ENCODE measurements around the gene CCL23. TPM values are rescaled to one million over a fixed set of nuclear protein-coding genes. Genes with fewer than 3 reads are reported as not detected.

Gene CCL23
- total RNA-seq (1 to 10 TPM; 1.9 to 8.7 TPM), polyA plus RNA-seq (10 to 100 TPM in 1 of 2 donors, 1 to 10 TPM in 1; 3.9 to 24.4 TPM)

- no peak within 1 kb of the TSS for H3K4me3 ChIP-seq (ENCODE audit: low read depth in 1 of 3, low read length in 3 of 3)
- H3K36me3 ChIP-seq (ENCODE audit: control insufficient read depth in 4 of 4, insufficient read depth in 3 of 4, low read depth in 1 of 4, low read length in 3 of 4) = peaks cover 0 to 3% (median under 1%) of the 10 kb centered on the region in 4 donors
- no peaks in the 10 kb centered on the region for H3K9me3 ChIP-seq (ENCODE audit: control insufficient read depth in 4 of 4, low read length in 3 of 4)
- 61% methylated on average over 6 of the region's 6 CpGs for WGBS
- DNase-seq (ENCODE audit: low spot score) = no peak
- peaks cover 0 to 2% (median 0%) of the 10 kb centered on the region in 4 donors for H3K4me1 ChIP-seq (ENCODE audit: control insufficient read depth in 4 of 4, insufficient read depth in 4 of 4, low read length in 3 of 4)
- no peaks in the 10 kb centered on the region for H3K27me3 ChIP-seq (ENCODE audit: control insufficient read depth in 4 of 4, insufficient read depth in 4 of 4, low read length in 3 of 4)
- H3K9ac ChIP-seq (ENCODE audit: low read depth in 1 of 2, low read length in 2 of 2) = no peak within 1 kb of the TSS
- TF ChIP-seq RAD21 (IDR thresholded peaks at IDR 0.05) = peak in 1 of 2 donors; percentile 21
- no peak for TF ChIP-seq EGR1 (IDR thresholded peaks at IDR 0.05; ENCODE audit: low read depth in 2 of 2)
- peak; percentile 90 for TF ChIP-seq NR2F2 (IDR thresholded peaks at IDR 0.05)
- TF ChIP-seq MAX (IDR thresholded peaks at IDR 0.05) = peak; percentile 44
- H3K27ac ChIP-seq (ENCODE audit: low read depth in 1 of 2, low read length in 2 of 2) = no peak within 1 kb of the TSS
These were observed at the start of gene CCL23 for GRCh38 chr17:36017799-36018198. Gene CCL23, minus strand, starts transcription at chr17:36017972. Its CDS starts 75 bp downstream, at chr17:36017897.

- H3K27ac ChIP-seq (ENCODE audit: low read depth in 1 of 2, low read length in 2 of 2) = no peak overlapping the region
- H3K27me3 ChIP-seq (ENCODE audit: control insufficient read depth in 4 of 4, insufficient read depth in 4 of 4, low read length in 3 of 4) = no peaks in the 10 kb centered on the region
- H3K4me3 ChIP-seq (ENCODE audit: low read depth in 1 of 3, low read length in 3 of 3) = no peak overlapping the region
- H3K4me1 ChIP-seq (ENCODE audit: control insufficient read depth in 4 of 4, insufficient read depth in 4 of 4, low read length in 3 of 4) = no peaks in the 10 kb centered on the region
- no peaks in the 10 kb centered on the region for H3K36me3 ChIP-seq (ENCODE audit: control insufficient read depth in 4 of 4, insufficient read depth in 3 of 4, low read depth in 1 of 4, low read length in 3 of 4)
- no peak for TF ChIP-seq JUND (IDR thresholded peaks at IDR 0.05)
- no peak for TF ChIP-seq EGR1 (IDR thresholded peaks at IDR 0.05; ENCODE audit: low read depth in 2 of 2)
- no peak for TF ChIP-seq GABPA (IDR thresholded peaks at IDR 0.05 in 1 of 2, conservative IDR thresholded peaks at IDR 0.05 in 1 of 2)
- no peak for TF ChIP-seq HNF4A (conservative IDR thresholded peaks at IDR 0.05)
- TF ChIP-seq RXRA (IDR thresholded peaks at IDR 0.05) = no peak
- no peak for TF ChIP-seq ATF3 (IDR thresholded peaks at IDR 0.05)
- no peak for DNase-seq (ENCODE audit: low spot score)
- H3K9ac ChIP-seq (ENCODE audit: low read depth in 1 of 2, low read length in 2 of 2) = no peak overlapping the region
- WGBS = 88% methylated on average over 6 of the region's 6 CpGs
- H3K9me3 ChIP-seq (ENCODE audit: control insufficient read depth in 4 of 4, low read length in 3 of 4) = no peaks in the 10 kb centered on the region
These were observed 48.7 kb upstream of the CCL23 start for GRCh38 chr17:36066365-36066985.

- H3K4me3 ChIP-seq (ENCODE audit: low read depth in 1 of 3, low read length in 3 of 3) = no peak within 1 kb of the TSS
- DNase-seq (ENCODE audit: low spot score) = no peak
- TF ChIP-seq RXRA (IDR thresholded peaks at IDR 0.05) (no peak), EGR1 (IDR thresholded peaks at IDR 0.05; ENCODE audit: low read depth in 2 of 2) (no peak), RAD21 (IDR thresholded peaks at IDR 0.05) (no peak)
- H3K9me3 ChIP-seq (ENCODE audit: control insufficient read depth in 4 of 4, low read length in 3 of 4) = no peaks in the 10 kb centered on the region
- no peak within 1 kb of the TSS for H3K9ac ChIP-seq (ENCODE audit: low read depth in 1 of 2, low read length in 2 of 2)
- WGBS = 88% methylated on average over 5 of the region's 5 CpGs
- H3K36me3 ChIP-seq (ENCODE audit: control insufficient read depth in 4 of 4, insufficient read depth in 3 of 4, low read depth in 1 of 4, low read length in 3 of 4) = no peaks in the 10 kb centered on the region
- no peaks in the 10 kb centered on the region for H3K27me3 ChIP-seq (ENCODE audit: control insufficient read depth in 4 of 4, insufficient read depth in 4 of 4, low read length in 3 of 4)
- H3K4me1 ChIP-seq (ENCODE audit: control insufficient read depth in 4 of 4, insufficient read depth in 4 of 4, low read length in 3 of 4) = no peaks in the 10 kb centered on the region
- H3K27ac ChIP-seq (ENCODE audit: low read depth in 1 of 2, low read length in 2 of 2) = no peak within 1 kb of the TSS
These were observed 46.2 kb upstream of the CCL23 start, which contains the start of gene CCL18 for GRCh38 chr17:36063786-36064541. Gene CCL18, plus strand, starts transcription at chr17:36064272. Its CDS starts 71 bp downstream, at chr17:36064343.

GRCh38 chr17:36060816-36061215, 43.0 kb upstream of the CCL23 start:
- H3K4me1 ChIP-seq (ENCODE audit: control insufficient read depth in 4 of 4, insufficient read depth in 4 of 4, low read length in 3 of 4) = no peaks in the 10 kb centered on the region
- no peak for DNase-seq (ENCODE audit: low spot score)
- H3K9me3 ChIP-seq (ENCODE audit: control insufficient read depth in 4 of 4, low read length in 3 of 4) = no peaks in the 10 kb centered on the region
- TF ChIP-seq RXRA (IDR thresholded peaks at IDR 0.05) (no peak), FOXA1 (IDR thresholded peaks at IDR 0.05) (no peak), JUND (IDR thresholded peaks at IDR 0.05) (no peak)
- no peaks in the 10 kb centered on the region for H3K27me3 ChIP-seq (ENCODE audit: control insufficient read depth in 4 of 4, insufficient read depth in 4 of 4, low read length in 3 of 4)
- H3K36me3 ChIP-seq (ENCODE audit: control insufficient read depth in 4 of 4, insufficient read depth in 3 of 4, low read depth in 1 of 4, low read length in 3 of 4) = no peaks in the 10 kb centered on the region
- H3K4me3 ChIP-seq (ENCODE audit: low read depth in 1 of 3, low read length in 3 of 3) = no peak overlapping the region
- H3K9ac ChIP-seq (ENCODE audit: low read depth in 1 of 2, low read length in 2 of 2) = no peak overlapping the region
- no peak overlapping the region for H3K27ac ChIP-seq (ENCODE audit: low read depth in 1 of 2, low read length in 2 of 2)
- 97% methylated on average over 2 of the region's 2 CpGs for WGBS
